K562 (cell line): ENCODE measurements around the gene NOD1.

Experiments used
- CTCF ChIP-seq, 3 experiments: IDR thresholded peaks in 2 of 3; conservative IDR thresholded peaks in 1 of 3; 2 replicates each; pipeline ENCODE4 v1.5.1; 2011 to 2012; ENCODE audit warnings: low read length in 3 of 3, mild to moderate bottlenecking in 3 of 3, control low read depth in 2 of 3, improper control_type of control experiment in 1 of 3, inconsistent platforms in 1 of 3, low read depth in 1 of 3, mixed read lengths in 1 of 3, moderate library complexity in 1 of 3; ENCODE audit not compliant: insufficient read depth in 2 of 3
- FOXA3 ChIP-seq, 2 experiments: fragments of 450-650 bp in 1 of 2; sonication (generic) in 1 of 2; formaldehyde crosslinking; IDR thresholded peaks in 1 of 2; conservative IDR thresholded peaks in 1 of 2; 2 replicates each; pipeline versions ENCODE4 v1.4.0 to v1.8.0; 2020 to 2022; ENCODE audit warnings: mild to moderate bottlenecking in 2 of 2, missing genetic modification reagents in 1 of 2
- GABPA ChIP-seq: fragments of 200-800 bp; sonication (Bioruptor generic); conservative IDR thresholded peaks from 2 replicates; pipeline ENCODE4 v1.6.1; 2016; ENCODE audit warnings: low read depth, missing genetic modification characterization, missing compliant biosample characterization
- MXI1 ChIP-seq: IDR thresholded peaks from 2 replicates; pipeline ENCODE4 v1.6.1; 2011; ENCODE audit warnings: low read depth, mild to moderate bottlenecking, improper control_type of control experiment, low read length
- PRDM10 ChIP-seq: fragments of 450-650 bp; IDR thresholded peaks from 2 replicates; pipeline ENCODE4 v1.6.1; 2018; ENCODE audit not compliant: partially characterized antibody
- RAD21 ChIP-seq, 2 experiments: fragments of 250-450 bp in 1 of 2; fragments of 450-650 bp in 1 of 2; sonication (Bioruptor Pico) in 1 of 2; formaldehyde crosslinking in 1 of 2; IDR thresholded peaks in 1 of 2; conservative IDR thresholded peaks in 1 of 2; 2 replicates each; pipeline versions ENCODE4 v1.4.0 to v1.8.0; 2020 to 2022; ENCODE audit warnings: mild to moderate bottlenecking in 2 of 2, moderate library complexity in 1 of 2
- ZBTB12 ChIP-seq: fragments of 250-450 bp; sonication (Bioruptor Pico); IDR thresholded peaks from 2 replicates; pipeline ENCODE4 v1.4.0; 2020
- ZBTB17 ChIP-seq: fragments of 450-650 bp; formaldehyde crosslinking; IDR thresholded peaks from 2 replicates; pipeline ENCODE4 v1.4.0; 2020; ENCODE audit warnings: mild to moderate bottlenecking
- ZHX1 ChIP-seq: fragments of 150-350 bp; conservative IDR thresholded peaks from 2 replicates; pipeline ENCODE4 v1.6.1; 2014; ENCODE audit warnings: low read length
- ZNF143 ChIP-seq: sonication (generic); formaldehyde crosslinking; IDR thresholded peaks from 2 replicates; pipeline ENCODE4 v1.9.0; 2022; ENCODE audit warnings: mild to moderate bottlenecking, missing genetic modification reagents

GRCh38 chr7:30379131-30379530 lies 99.5 kb downstream of the NOD1 start:
- TF ChIP-seq MXI1 (no peak), ZHX1 (no peak), FOXA3 (CRISPR knock-in tag; conservative IDR thresholded peaks at IDR 0.05 in 1 of 2, IDR thresholded peaks at IDR 0.05 in 1 of 2) (no peak), CTCF (IDR thresholded peaks at IDR 0.05 in 2 of 3, conservative IDR thresholded peaks at IDR 0.05 in 1 of 3; ENCODE audit: insufficient read depth in 2 of 3, low read depth in 1 of 3, low read length in 3 of 3) (no peak), ZBTB17 (no peak), GABPA (tag) (no peak), PRDM10 (no peak), ZNF143 (CRISPR knock-in tag) (no peak), RAD21 (CRISPR knock-in tag; conservative IDR thresholded peaks at IDR 0.05 in 1 of 2, IDR thresholded peaks at IDR 0.05 in 1 of 2) (no peak), ZBTB12 (CRISPR knock-in tag) (no peak)
